GM20000 (cell line): Measurements from ENCODE around the gene KRT72.
"Not testable (repeated sequence)": the region's sequence is repeated elsewhere in the genome, so short reads cannot be mapped to it uniquely, and the experiment has no call there.

Source experiments
- DNase-seq: peaks from one replicate; pipeline ENCODE4 v3.0.0; 2012; ENCODE audit warnings: low spot score
- CTCF ChIP-seq: IDR thresholded peaks from 2 replicates; pipeline ENCODE4 v1.5.1; 2012; ENCODE audit warnings: mild to moderate bottlenecking, control low read depth; ENCODE audit errors: extremely low read depth, missing control alignments

The KRT72 gene

GRCh38 chr12:52600071-52600470 is 1.2 kb downstream of the KRT72 start:
- no peak for TF ChIP-seq CTCF
- no peak for DNase-seq

- DNase-seq: no peak
- TF ChIP-seq CTCF: no peak
Observed at GRCh38 chr12:52598966-52599365, 2.3 kb downstream of the KRT72 start.

GRCh38 chr12:52594237-52594636 is 7.0 kb downstream of the KRT72 start:
- not testable (repeated sequence) for DNase-seq

GRCh38 chr12:52591521-52591920 is 9.7 kb downstream of the KRT72 start:
- no peak for DNase-seq
- no peak for TF ChIP-seq CTCF

GRCh38 chr12:52590021-52590420 is 11.2 kb downstream of the KRT72 start:
- DNase-seq: no peak
- no peak for TF ChIP-seq CTCF

- TF ChIP-seq CTCF: no peak
- DNase-seq: no peak
Observed at GRCh38 chr12:52587563-52587962, 13.7 kb downstream of the KRT72 start.

GRCh38 chr12:52585946-52586345 is 15.3 kb downstream of the KRT72 start:
- no peak for TF ChIP-seq CTCF
- DNase-seq: no peak

- TF ChIP-seq CTCF: no peak
- no peak for DNase-seq
Observed at GRCh38 chr12:52585066-52585465, 16.2 kb downstream of the KRT72 start.
